AG04450 (cell line): Measurements from ENCODE around the gene BMP7. TPM values are rescaled to one million over a fixed set of nuclear protein-coding genes. Genes with fewer than 3 reads are reported as not detected.

Experiments
- CTCF ChIA-PET: fragments of 300-600, 350-600 bp; formaldehyde crosslinking; extraction: SDS; loops from one replicate; lab custom pipeline; 2022; ENCODE audit warnings: antibody characterized with exemption, inconsistent platforms; lab: Charles Lee
- POLR2A ChIA-PET: fragments of 350-600 bp; formaldehyde crosslinking; extraction: SDS; loops from one replicate; lab custom pipeline; 2021; ENCODE audit warnings: antibody characterized with exemption, inconsistent platforms; lab: Yijun Ruan, JAX
- DNase-seq: peaks from one replicate; pipeline ENCODE4 v3.0.0-alpha.2; 2011; ENCODE audit warnings: low read depth, low spot score
- H3K27ac ChIP-seq: one replicate; pipeline ENCODE4 v1.5.1; 2012; ENCODE audit warnings: low read depth, low read length, control low read depth
- H3K27me3 ChIP-seq: one replicate; pipeline ENCODE4 v1.6.0; 2012; ENCODE audit warnings: low read length; ENCODE audit not compliant: control insufficient read depth, insufficient read depth
- H3K4me3 ChIP-seq: 2 replicates; pipeline ENCODE4 v1.5.1; 2011; ENCODE audit warnings: mild to moderate bottlenecking, low read depth, low read length, control low read depth
- H3K9me3 ChIP-seq: 2 replicates; pipeline ENCODE4 v1.5.1; 2012; ENCODE audit warnings: low read length; ENCODE audit not compliant: control insufficient read depth, insufficient read depth
- CTCF ChIP-seq: IDR thresholded peaks from 2 replicates; pipeline ENCODE4 v1.5.1; 2011; ENCODE audit warnings: low read depth, low read length, control low read depth, inconsistent platforms
- polyA plus RNA-seq: library from polyadenylated mRNA; depleted of rRNA; stranded (reverse); fragments of >200 nt; gene quantifications from 2 replicates; pipeline ENCODE4 v1.2.3, GENCODE V29; 2011

Gene BMP7
- polyA plus RNA-seq, 1 experiment = not detected

- no peak overlapping the region for H3K27ac ChIP-seq
- no peak overlapping the region for H3K4me3 ChIP-seq
- DNase-seq = no peak
- POLR2A ChIA-PET = no interaction called here
- CTCF ChIA-PET = no interaction called here
- no peaks in the 10 kb centered on the region; the same call in 1 of the 2 replicates for H3K9me3 ChIP-seq
- no peak for TF ChIP-seq CTCF
- peaks cover 2% of the 10 kb centered on the region for H3K27me3 ChIP-seq
Observed at GRCh38 chr20:57238089-57238488, 28.4 kb downstream of the BMP7 start.

GRCh38 chr20:57237585-57237953 lies 28.9 kb downstream of the BMP7 start:
- no peak for TF ChIP-seq CTCF
- Histone ChIP-seq H3K9me3 (no peaks in the 10 kb centered on the region; the same call in 1 of the 2 replicates), H3K4me3 (no peak overlapping the region), H3K27ac (no peak overlapping the region), H3K27me3 (peaks cover 2% of the 10 kb centered on the region)
- POLR2A ChIA-PET = no interaction called here
- CTCF ChIA-PET = interaction anchor here (1.3 kb wide), 1 partner anchor 109 kb away, joined by 3 read pairs; no protein-coding TSS in a partner anchor
- no peak for DNase-seq

- Histone ChIP-seq H3K27ac (no peak overlapping the region), H3K9me3 (no peaks in the 10 kb centered on the region; the same call in 1 of the 2 replicates), H3K27me3 (peaks cover 2% of the 10 kb centered on the region), H3K4me3 (no peak overlapping the region)
- ChIA-PET CTCF (interaction anchor here (1.3 kb wide), 1 partner anchor 109 kb away, joined by 3 read pairs; no protein-coding TSS in a partner anchor), POLR2A (no interaction called here)
- TF ChIP-seq CTCF = no peak
- DNase-seq = no peak
Observed at GRCh38 chr20:57236813-57237584, 29.4 kb downstream of the BMP7 start.

- ChIA-PET CTCF (no interaction called here), POLR2A (no interaction called here)
- peaks cover 2% of the 10 kb centered on the region for H3K27me3 ChIP-seq
Observed at GRCh38 chr20:57234556-57235251, 31.7 kb downstream of the BMP7 start.

More at GRCh38 chr20:57234556-57235251, 31.7 kb downstream of the BMP7 start:
- TF ChIP-seq CTCF = no peak
- peaks cover 3% of the 10 kb centered on the region; the same call in 1 of the 2 replicates for H3K9me3 ChIP-seq
- H3K4me3 ChIP-seq = no peak overlapping the region
- no peak overlapping the region for H3K27ac ChIP-seq
- no peak for DNase-seq
